Measurements from ENCODE around the gene SLC25A44. TPM values are rescaled to one million over a fixed set of nuclear protein-coding genes. Genes with fewer than 3 reads are reported as not detected.

SLC25A44 gene
- total and polyA plus RNA-seq, 11 donors: 5.8 to 29.3 (median 20.5) TPM

- TF ChIP-seq POLR2A (IDR thresholded peaks at IDR 0.05) (no peak), CTCF (IDR thresholded peaks at IDR 0.05) (peak in 1 of 12 donors; percentile 18)
- peaks cover 3 to 64% (median 38%) of the 10 kb centered on the region in 12 donors for H3K4me1 ChIP-seq
- peak; percentile 12 to 33 (median 29) for ATAC-seq
- WGBS, 4 donors: 39 to 60% (median 45%) methylated on average over 13 to 16 of the region's 16 CpGs
- intact Hi-C loops (cut with DNase I): loop anchor here in 1 of 10 donors (10.0 kb wide), 1 partner anchor 67 kb away; no protein-coding TSS in a partner anchor
- DNase-seq: peak in 3 of 5 donors; percentile 41 to 48 (median 47)
- H3K27ac ChIP-seq: peak within 1 kb of the TSS in 1 of 12 donors; percentile 38
- H3K9me3 ChIP-seq: no peaks in the 10 kb centered on the region
- peaks cover 0 to 17% (median 14%) of the 10 kb centered on the region in 9 donors for H3K27me3 ChIP-seq
- H3K4me3 ChIP-seq: no peak within 1 kb of the TSS
- H3K36me3 ChIP-seq: peaks cover 0 to 40% (median 37%) of the 10 kb centered on the region in 9 donors
These were observed 53.8 kb downstream of the SLC25A44 start, which contains the start of gene PAQR6 for GRCh38 chr1:156247460-156248322. Gene PAQR6, minus strand, starts transcription at chr1:156248056. Its CDS starts 1,325 bp downstream, at chr1:156246731.

- ATAC-seq: peak in 1 of 4 donors; percentile 1
- no peak overlapping the region for H3K4me3 ChIP-seq
- TF ChIP-seq POLR2A (IDR thresholded peaks at IDR 0.05) (no peak), CTCF (IDR thresholded peaks at IDR 0.05) (no peak)
- DNase-seq: no peak
- peaks cover 0 to 17% (median 14%) of the 10 kb centered on the region in 9 donors for H3K27me3 ChIP-seq
- peaks cover 3 to 64% (median 38%) of the 10 kb centered on the region in 12 donors for H3K4me1 ChIP-seq
- peaks cover 0 to 46% (median 43%) of the 10 kb centered on the region in 9 donors for H3K36me3 ChIP-seq
- peak overlapping the region in 1 of 12 donors; percentile 38 for H3K27ac ChIP-seq
- intact Hi-C loops (cut with DNase I): loop anchor here in 1 of 10 donors (10.0 kb wide), 1 partner anchor 66 kb away; no protein-coding TSS in a partner anchor
- 68 to 83% (median 75%) methylated on average over 4 of the region's 4 CpGs for WGBS, 4 donors
- H3K9me3 ChIP-seq: no peaks in the 10 kb centered on the region
These were observed 54.4 kb downstream of the SLC25A44 start for GRCh38 chr1:156248323-156248683.

- Histone ChIP-seq H3K27me3 (peaks cover 0 to 17% (median 14%) of the 10 kb centered on the region in 9 donors), H3K27ac (no peak overlapping the region), H3K9me3 (no peaks in the 10 kb centered on the region), H3K36me3 (peaks cover 2 to 59% (median 55%) of the 10 kb centered on the region in 9 donors), H3K4me1 (peaks cover 3 to 64% (median 38%) of the 10 kb centered on the region in 12 donors), H3K4me3 (no peak overlapping the region)
- TF ChIP-seq CTCF (IDR thresholded peaks at IDR 0.05) (no peak), POLR2A (IDR thresholded peaks at IDR 0.05) (no peak)
- DNase-seq (no peak), ATAC-seq (no peak)
- intact Hi-C loops (cut with DNase I): loop anchor here in 1 of 10 donors (10.0 kb wide), 1 partner anchor 65 kb away; no protein-coding TSS in a partner anchor
- WGBS, 4 donors: 76 to 95% (median 90%) methylated on average over 4 to 5 of the region's 5 CpGs
These were observed 55.7 kb downstream of the SLC25A44 start for GRCh38 chr1:156249593-156249992.

GRCh38 chr1:156251527-156251926 is 57.6 kb downstream of the SLC25A44 start:
- no peaks in the 10 kb centered on the region for H3K9me3 ChIP-seq
- peak overlapping the region in 6 of 12 donors; percentile 25 to 54 (median 45) for H3K27ac ChIP-seq
- WGBS, 4 donors: 27 to 32% (median 28%) methylated on average over 3 of the region's 3 CpGs
- H3K4me1 ChIP-seq: peaks cover 0 to 49% (median 26%) of the 10 kb centered on the region in 12 donors
- ATAC-seq (peak; percentile 10 to 75 (median 23)), DNase-seq (peak in 4 of 5 donors; percentile 41 to 51 (median 47))
- peaks cover 2 to 79% (median 71%) of the 10 kb centered on the region in 9 donors for H3K36me3 ChIP-seq
- H3K27me3 ChIP-seq: no peaks in the 10 kb centered on the region
- TF ChIP-seq POLR2A (IDR thresholded peaks at IDR 0.05) (no peak), CTCF (IDR thresholded peaks at IDR 0.05) (no peak)
- H3K4me3 ChIP-seq: no peak overlapping the region
- intact Hi-C loops (cut with DNase I): loop anchor here in 1 of 10 donors (10.0 kb wide), 1 partner anchor 63 kb away; no protein-coding TSS in a partner anchor

Measured in heart left ventricle (tissue), 16 donors.